Stimulated activated CD8-positive, alpha-beta memory T cell treated with anti-CD3 and anti-CD28 coated beads, Interleukin-15, amount 100 ng/mL, for 24 hours (primary cell): ENCODE data around the gene ZCCHC9.
"Not testable (repeated sequence)": the region's sequence is repeated elsewhere in the genome, so short reads cannot be mapped to it uniquely, and the experiment has no call there.

Experiments used
- DNase-seq: peaks from one replicate; pipeline ENCODE4 v3.0.0-alpha.2; 2020; ENCODE audit warnings: low read depth

Gene ZCCHC9, protein sequence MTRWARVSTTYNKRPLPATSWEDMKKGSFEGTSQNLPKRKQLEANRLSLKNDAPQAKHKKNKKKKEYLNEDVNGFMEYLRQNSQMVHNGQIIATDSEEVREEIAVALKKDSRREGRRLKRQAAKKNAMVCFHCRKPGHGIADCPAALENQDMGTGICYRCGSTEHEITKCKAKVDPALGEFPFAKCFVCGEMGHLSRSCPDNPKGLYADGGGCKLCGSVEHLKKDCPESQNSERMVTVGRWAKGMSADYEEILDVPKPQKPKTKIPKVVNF

DNA sequence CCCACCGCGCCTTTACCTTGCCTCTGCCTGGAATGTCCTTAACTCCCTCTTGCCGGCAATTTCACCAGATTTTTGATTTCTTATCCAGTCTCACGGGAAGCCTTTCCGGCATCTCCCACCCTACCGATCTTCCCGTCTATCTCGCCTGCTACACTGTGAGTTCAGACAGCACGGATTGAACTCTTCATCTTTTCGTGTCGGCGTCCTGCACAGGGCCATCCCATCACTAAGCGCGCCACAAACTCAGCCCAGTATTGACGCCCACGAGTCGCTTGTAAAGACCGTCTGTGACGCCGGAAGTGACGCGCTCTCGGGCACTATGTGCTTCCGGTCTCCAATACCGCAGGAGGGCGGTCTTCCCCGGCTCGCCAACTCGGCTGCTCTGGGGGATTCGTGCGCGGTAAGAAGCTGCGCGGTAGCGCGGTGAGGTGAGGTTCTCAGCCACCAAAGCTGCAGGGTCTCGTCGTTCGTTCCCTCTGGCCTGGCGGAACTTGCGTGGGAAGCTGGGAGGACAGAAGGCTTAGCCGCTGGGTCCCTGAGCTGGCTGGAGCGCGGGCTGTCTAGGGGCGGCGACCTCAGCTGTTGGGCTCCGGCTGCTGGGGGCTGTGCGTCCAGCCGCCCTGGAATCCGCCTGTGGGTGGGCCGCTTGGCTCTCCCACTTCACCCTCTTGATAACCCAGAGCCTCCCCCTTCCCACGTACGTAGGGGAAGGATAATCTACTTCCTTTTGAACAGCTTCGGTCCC is at the start of gene ZCCHC9:
TSS of gene ZCCHC9 (plus strand) at position 317 of the 745 bp plus-strand sequence. CDS start 3,171 bp downstream, outside the sequence.
- peak; percentile 85 for DNase-seq

DNA sequence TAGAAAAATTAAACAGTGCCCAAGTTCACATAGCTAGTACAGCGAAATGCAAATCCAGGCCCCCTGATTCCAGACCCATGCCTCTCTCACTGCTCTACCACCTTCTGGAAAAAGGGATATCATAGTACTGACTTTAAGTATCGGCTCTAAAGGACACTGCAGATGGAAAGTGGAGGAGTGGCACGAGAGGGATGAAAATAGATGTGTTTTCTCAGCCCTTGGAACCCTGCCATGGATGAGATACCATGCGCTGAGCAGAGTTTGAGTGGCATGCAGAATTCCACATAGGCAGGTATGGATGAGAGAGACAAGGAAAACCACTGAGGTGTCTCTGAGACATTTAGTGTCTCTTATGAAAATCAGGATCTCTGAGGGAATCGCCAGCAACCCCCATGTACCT is 49.5 kb upstream of the ZCCHC9 start:
- DNase-seq = no peak

DNA sequence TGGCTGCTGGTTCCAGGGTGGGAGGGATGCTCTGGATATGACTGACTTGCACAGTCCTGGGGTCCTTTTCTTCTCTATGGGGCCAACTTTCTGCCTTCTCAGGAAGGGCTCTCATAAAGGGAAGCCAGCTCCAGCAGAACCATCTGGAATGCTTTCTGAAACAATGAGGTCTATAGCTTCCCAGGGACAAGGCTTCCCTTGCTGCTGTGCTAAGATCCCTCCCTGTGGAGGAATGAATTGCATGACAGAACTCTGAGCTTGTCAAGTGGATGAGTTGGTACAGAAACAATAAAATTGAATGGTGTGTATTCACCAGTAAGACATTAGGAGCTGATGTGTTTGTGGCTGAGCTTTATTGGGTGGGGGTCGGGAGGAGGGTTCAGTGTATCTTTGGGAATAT is 48.5 kb upstream of the ZCCHC9 start:
- no peak for DNase-seq

DNA sequence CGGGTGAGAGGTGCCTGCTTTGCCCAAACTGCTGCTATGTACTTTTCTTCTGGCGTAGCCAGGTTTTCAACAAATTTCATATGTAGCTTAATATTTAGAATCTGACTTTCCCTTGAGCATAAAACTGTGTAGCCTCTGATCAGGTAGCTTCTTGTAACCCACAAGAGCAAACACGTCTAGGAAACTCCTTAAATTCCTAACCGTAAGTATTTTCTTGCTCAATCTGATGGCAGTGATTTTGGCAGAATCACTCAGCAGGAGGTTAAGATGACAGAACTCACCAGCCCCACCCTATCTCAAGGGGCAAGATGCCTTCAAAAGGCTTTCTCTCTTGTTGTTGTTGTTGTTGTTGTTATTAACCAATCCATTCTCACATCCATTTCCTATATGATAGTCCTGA is 47.5 kb upstream of the ZCCHC9 start:
- DNase-seq = no peak

DNA sequence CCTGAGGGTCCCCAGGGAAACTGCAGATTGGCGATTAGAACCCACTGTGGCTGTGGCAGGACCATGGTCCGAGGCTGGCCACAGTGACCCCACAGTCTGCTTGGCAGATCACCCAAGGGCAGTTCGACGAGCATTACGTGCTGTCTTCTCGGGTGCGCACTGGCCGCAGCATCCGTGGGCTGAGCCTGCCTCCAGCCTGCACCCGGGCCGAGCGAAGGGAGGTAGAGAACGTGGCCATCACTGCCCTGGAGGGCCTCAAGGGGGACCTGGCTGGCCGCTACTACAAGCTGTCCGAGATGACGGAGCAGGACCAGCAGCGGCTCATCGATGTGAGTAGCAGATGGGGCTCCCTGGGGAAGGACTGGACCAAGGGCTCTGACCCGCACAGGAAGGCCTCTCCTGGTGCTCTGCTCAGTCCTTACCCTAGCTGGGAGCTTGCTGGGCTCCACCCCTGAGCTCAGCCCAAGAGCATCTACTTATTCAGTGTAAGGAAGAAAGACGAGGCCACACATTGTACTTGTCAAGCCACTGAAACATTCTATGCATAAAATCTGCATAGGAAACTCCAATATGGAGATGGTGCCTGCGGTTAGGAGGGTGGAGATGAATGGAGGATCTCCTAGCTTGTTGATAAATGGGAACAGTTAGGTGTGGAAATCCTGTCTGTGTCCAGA is 46.4 kb upstream of the ZCCHC9 start:
- DNase-seq = no peak

DNA sequence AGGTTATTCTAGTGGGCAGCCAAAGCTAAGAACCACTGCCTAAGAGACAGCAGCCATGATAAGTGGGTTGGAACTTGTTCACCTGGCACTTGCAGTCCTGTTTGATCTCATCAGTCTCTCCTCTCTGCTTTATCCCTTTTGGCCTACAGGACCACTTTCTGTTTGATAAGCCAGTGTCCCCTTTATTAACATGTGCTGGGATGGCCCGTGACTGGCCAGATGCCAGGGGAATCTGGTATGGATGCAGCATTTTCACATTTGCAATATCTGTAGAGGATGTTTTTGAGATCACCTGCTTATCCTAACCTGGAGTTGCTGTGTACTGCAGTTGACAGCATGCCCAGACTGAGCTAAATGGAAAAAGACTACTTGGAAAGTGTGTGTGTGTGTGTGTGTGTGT is 44.6 kb upstream of the ZCCHC9 start:
- no peak for DNase-seq

DNA sequence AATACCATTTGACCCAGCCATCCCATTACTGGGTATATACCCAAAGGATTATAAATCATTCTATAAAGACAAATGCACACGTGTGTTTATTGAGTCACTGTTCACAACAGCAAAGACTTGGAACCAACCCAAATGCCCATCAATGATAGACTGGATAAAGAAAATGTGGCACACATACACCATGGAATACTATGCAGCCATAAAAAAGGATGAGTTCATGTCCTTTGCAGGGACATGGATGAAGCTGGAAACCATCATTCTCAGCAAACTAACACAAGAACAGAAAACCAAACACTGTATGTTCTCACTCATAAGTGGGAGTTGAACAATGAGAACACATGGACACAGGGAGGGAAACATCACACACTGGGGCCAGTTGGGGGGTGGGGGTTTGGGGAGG is 38.6 kb upstream of the ZCCHC9 start:
- not testable (repeated sequence) for DNase-seq

DNA sequence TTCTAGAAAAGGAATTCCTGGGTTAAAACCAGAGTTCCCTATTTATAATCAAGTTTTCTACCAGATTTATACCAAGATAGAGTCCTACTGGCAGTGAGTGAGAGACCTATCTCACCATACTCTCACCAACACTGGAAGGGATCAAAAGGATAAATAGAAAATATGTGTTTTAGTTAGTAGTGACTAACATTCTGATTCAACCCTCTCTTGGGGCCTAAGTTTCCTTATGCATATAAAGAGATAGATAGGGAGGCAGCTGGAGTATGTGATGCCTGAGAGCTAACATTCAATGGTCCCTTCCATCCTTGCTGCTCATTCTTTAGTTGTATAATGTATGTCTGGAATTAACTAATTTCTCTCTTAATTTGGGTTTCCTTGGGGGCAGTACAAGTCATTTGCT is 36.3 kb upstream of the ZCCHC9 start:
- DNase-seq = no peak

DNA sequence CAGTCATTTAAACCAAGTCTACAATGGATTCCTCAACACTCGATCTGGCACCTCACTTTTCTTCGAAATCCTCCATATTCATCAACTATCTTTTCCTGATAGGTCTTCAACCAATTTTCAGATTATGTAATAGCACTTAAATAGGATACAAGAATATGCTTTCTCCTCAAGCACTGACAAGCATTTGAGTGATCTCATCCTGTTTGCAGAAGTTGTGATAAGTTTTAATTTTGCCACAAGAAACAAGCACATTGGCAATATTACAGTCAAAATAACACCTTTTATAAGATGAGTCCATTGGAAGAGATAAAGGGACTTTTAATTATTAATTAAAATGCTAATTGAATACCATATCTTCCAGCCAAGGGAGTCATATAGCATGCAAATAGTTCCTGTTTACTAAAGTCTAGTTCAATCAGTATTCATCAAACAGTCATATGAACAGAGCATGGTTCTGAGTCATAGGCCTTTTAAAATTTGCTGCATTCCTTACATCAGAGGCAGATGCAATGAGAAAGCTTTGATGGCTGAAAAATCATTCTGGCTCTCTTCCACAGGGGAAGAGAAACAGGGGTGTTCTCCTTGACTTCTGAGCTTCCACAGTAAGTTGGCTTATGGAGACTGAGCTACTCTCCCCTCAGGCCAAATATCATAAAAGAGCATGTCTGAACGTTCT is 32.7 kb upstream of the ZCCHC9 start:
- DNase-seq = no peak

DNA sequence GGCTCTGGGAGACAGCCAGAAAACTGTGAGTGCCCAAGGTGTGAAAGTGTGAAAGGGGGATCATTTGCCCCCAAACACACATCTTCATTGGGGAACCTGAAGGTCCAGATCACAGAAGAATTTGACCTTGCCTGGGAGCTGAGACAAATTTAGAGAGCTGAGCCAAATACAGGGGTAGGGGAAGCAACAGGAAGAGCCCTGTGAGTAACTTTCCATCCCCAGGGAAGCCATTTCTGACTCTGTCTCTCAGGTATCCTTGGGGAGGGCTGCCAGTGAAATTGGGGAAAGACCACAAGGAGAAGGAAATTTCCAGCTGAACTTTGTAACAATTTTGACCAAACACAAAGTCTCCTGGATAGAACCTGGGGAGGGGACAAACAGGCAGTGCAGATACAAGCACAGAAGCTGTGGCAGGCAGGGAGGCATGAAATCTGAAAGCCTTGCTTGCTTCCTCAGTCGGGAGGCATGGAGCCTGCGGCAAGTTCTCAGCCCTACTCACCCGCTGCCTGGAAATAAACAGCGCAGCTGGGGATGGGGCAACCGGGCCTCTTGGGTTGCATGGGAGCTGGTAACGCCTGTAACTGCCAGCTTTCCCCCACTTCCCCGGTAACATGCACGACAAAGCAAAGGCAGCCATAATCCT is 31.5 kb upstream of the ZCCHC9 start:
- no peak for DNase-seq

DNA sequence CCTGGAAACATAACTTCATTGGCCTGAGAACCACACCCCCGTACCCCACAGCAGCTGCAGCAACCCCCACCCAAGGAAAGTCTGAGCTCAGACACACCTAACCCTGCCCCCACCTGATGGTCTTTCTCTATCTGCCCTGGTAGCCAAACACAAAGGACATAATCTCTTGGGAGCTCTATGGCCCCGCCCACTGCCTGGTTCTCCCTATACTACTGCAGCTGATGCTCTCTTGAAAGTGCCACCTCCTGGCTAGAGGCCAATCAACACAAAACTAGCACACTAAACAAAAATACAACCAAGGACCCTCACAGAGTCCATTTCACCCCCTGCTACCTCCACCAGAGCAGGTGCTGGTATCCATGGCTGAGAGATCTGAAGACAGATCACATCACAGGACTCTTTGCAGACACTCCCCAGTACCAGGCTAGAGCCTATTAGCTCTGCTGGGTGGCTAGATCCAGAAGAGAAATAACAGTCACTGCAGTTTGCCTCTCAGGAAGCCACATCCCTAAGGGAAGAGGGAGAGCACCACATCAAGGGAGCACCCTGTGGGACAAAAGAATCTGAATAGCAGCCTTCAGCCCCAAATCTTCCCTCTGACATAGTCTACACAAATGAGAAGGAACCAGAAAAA is 30.9 kb upstream of the ZCCHC9 start:
- not testable (repeated sequence) for DNase-seq

DNA sequence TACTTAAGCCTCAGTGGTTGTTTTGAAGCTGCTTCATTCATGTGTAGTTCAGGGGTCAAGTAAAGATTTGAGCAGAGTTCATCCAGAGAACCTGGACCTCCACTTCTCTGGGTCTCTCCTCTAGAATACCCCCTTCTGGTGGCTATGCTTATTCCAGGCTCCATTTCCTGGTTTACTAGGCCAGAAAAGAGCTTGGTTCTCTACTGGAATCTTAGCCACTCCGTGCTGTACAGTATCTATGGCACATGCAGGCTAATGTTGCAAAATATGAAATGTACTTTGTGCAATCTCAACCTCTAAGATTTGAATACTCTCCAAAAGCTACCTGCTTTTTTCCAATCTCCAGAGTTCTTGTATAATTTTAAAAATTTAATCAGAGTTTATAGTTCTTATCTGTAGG is 17.4 kb upstream of the ZCCHC9 start:
- no peak for DNase-seq

DNA sequence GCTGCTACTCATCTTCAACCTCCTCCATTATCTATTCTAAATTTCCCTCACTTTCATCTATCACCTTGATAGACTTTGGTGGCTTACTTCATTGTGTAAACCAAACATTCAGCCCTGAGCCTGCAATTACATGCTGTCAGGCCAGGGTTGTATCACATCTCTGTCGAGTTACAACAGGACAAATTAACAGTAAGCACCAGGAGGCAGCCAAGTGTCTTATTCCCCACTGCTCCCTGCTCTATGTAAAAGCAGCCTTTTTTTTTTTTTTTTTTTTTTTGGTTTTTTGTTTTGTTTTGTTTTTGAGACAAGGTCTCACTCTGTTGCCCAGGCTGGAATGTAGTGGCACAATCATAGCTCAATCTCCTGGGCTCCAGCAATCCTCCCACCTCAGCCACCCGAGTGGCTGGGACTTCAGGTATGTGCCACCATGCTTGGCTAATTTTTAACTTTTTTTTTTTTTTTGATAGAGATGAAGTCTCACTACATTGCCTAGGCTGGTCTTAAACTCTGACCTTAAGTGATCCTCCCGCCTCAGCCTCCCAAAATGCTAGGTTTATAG is 15.2 kb upstream of the ZCCHC9 start:
- DNase-seq = no peak

DNA sequence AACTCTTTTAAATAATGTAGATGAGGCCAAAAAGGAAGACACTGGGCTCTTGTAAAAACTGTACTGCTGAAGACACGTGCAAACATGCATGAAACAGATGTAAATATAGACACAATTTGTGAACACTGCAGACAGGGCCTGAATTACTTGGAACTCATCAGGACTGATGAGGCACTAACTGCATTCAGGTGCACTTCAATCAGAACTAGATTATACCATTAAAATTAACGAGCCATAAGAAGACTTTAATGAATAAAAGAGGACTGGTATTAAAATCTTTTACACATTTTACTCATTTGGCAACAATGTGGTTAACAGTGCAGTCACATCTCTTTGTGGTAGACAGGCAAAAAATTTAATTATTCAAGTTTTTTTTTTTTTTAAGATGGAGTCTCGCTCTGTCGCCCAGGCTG is 13.4 kb upstream of the ZCCHC9 start:
- no peak for DNase-seq

DNA sequence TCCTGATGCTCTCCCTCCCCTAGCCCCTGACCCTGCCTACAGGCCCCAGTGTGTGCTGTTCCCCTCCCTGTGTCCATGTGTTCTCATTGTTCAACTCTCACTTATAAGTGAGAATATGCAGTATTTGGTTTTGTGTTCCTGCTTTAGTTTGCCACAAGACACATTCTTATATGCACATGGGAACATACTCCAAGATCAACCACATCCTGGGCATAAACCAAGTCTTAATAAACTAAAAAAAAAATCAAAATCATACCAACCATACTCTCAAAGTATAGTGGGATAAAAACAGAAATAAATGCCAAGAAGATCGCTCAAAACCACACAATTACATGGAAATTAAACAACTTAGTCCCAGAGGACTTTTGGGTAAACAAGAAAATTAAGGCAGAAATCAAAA is 11.2 kb upstream of the ZCCHC9 start:
- no peak for DNase-seq

DNA sequence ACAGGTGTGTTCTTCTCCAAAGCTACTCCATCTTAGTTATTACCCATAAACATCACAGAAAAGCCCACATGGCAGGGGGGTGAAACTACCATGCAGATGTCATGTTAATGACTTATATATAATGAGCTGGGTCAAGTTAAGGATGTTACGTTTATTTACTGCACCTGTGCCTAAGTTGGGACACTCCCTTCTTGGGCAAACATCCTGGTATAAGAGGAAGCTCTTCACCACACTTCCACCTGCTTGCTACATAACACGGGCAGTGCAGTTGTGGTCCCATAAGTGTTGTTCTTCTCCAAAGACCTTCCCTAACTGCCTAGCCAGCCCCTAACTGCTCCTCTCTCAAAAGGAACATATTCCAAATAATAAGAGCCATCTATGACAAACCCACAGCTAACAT is 9.3 kb upstream of the ZCCHC9 start:
- no peak for DNase-seq

DNA sequence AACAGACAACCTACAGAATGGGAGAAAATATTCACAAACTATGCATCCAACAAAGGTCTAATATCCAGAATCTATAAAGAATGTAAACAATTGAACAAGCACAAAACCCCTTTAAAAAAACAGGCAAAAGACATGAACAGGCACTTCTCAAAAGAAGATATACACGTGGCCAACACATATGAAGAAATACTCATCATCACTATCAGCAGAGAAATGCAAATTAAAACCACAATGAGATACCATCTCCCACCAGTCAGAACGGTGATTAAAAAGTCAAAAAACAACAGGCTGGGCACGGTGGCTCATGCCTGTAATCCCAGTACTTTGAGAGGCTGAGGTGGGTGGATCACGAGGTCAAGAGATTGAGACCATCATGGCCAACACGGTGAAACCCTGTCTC is 7.4 kb upstream of the ZCCHC9 start:
- not testable (repeated sequence) for DNase-seq

DNA sequence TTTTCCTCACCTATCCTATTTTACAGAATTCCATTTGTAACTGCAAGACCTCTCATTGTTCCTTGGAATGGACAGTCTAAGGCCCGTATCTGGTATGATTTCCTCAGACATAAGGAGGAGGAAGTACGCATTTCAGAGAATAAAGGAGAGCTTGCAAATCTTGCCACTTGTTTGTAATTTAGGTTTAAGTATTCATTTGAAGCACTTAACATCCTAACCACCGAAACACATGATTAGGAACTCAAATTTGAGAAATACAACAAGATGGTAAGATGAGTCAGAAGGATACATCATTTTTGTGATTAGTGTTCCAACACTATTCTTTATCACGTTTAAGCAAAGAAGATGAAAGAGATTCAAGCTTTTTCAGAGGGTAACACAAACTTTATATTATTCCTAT is 3.9 kb upstream of the ZCCHC9 start:
- no peak for DNase-seq

DNA sequence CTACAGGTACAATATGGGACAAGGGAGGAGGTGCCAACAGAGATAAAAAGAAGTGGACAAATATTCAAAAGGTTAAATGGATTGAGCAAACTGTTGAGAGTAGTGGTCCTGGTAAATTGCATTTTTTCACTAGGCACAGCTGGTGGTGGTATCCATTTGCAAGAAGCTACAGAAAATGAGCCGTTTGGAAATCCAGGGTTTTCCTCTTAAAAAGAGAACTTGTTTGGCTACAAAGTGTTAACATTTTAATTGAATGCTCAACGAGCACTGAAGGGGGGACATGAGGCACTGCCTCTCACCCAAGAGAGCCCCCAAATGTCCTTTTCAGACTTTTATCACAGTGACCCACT is 491 bp upstream of the ZCCHC9 start:
- DNase-seq = no peak

DNA sequence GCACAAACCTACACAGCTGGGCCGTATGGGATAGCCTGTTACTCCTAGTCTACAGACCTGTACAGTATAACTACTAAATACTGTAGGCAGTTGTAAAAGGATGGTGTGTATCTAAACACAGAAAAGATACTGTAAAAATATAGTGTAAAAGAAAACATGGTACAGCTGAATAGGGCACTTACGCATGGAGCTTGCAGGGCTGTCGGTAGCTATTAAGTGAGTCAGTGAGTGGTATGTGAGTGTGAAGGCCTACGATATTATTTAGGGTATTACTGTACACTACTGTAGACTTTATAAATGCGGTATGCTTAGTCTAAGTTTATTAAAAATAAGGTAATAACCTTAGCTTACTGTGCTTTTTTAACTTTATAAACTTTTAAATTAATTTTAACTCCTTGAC is 1.2 kb downstream of the ZCCHC9 start:
- DNase-seq = no peak

DNA sequence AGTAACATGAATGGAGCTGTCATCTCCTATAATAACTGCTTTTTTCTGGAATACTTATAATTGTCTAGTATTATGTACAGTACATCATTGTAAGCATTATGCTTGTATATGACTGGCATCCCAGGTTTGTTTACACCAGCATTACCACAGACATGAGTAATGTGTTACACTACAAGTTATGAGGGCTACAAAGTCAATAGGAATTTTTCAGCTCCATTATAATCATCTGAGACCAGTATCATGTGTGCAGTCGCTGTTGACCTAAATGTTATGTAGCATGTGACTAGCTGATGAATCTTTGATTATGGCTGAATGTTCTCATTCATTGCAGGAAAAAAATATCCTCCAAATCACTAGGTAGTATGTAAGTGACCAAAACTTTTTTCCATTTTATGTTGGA is 2.2 kb downstream of the ZCCHC9 start:
- DNase-seq = no peak
